Right lobe of liver (tissue), 6 donors: ENCODE measurements around the gene SEMG1. TPM values are rescaled to one million over a fixed set of nuclear protein-coding genes. Genes with fewer than 3 reads are reported as not detected.

ENCODE experiments used
- ATAC-seq, 4 donors: fragments of 200-7000 bp; cut with Tn5 transposase; one replicate each; pipeline ENCODE4 v1.9.1; 2020; ENCODE audit warnings: mild to moderate bottlenecking in 4 of 4, moderate library complexity in 4 of 4
- DNase-seq, 3 donors: peaks; one replicate each; pipeline ENCODE4 v3.0.0-alpha.2; 2020
- H3K27ac ChIP-seq, 3 donors: fragments of 200-600 bp; one replicate each; pipeline ENCODE4 v1.8.0; 2022
- H3K27me3 ChIP-seq, 2 donors: fragments of 200-600 bp; one replicate each; pipeline ENCODE4 v1.8.0; 2022
- H3K36me3 ChIP-seq, 4 donors: fragments of 200-600 bp; sonication (generic) in 1 of 4; one replicate each; pipeline versions ENCODE4 v1.5.1 to v1.8.0; 2017 to 2022; ENCODE audit warnings: control low read depth in 1 of 4
- H3K4me1 ChIP-seq, 4 donors: fragments of 200-600 bp; sonication (generic) in 1 of 4; one replicate each; pipeline versions ENCODE4 v1.5.1 to v1.8.0; 2017 to 2022; ENCODE audit warnings: control low read depth in 1 of 4
- H3K4me3 ChIP-seq, 3 donors: fragments of 200-600 bp; one replicate each; pipeline ENCODE4 v1.8.0; 2022
- H3K9me3 ChIP-seq, 4 donors: fragments of 200-600 bp; sonication (generic) in 1 of 4; one replicate each; pipeline versions ENCODE4 v1.5.1 to v1.8.0; 2017 to 2022; ENCODE audit warnings: control low read depth in 1 of 4
- POLR2A ChIP-seq: fragments of 450-650 bp; IDR thresholded peaks from one replicate; pipeline ENCODE4 v1.6.1; 2017; ENCODE audit warnings: antibody characterized with exemption, mild to moderate bottlenecking
- WGBS: methylation state at CpG from one replicate; pipeline ENCODE4 v1.1.6; 2018; ENCODE audit warnings: low coverage, low lambda C conversion rate; ENCODE audit not compliant: insufficient coverage; ENCODE audit errors: missing lambda C conversion rate; 5-methylcytosine and 5-hydroxymethylcytosine counted together
- intact Hi-C, 2 donors: fragments of 100-400 bp; cut with DNase I; formaldehyde crosslinking; loops; one replicate each; pipeline versions ENCODE4 v1.11.2 to v1.14.1; 2022
- total RNA-seq, 6 experiments: library from RNA; depleted of rRNA in 2 of 6; stranded (reverse); fragments of >200 nt in 2 of 6; fragmentation: NEBNext Ultra II Directional in 3 of 6; extraction: Animal tissue kit (Norgen Biotek cat#: 25700) in 3 of 6; gene quantifications; one replicate each; pipeline versions ENCODE4 v1.1.0 to v1.2.4, GENCODE V29; 2016 to 2023
- TF ChIP-seq, protein P1 (sequence below), 4 donors: fragments of 200-600 bp in 3 of 4; fragments of 450-650 bp in 1 of 4; IDR thresholded peaks; one replicate each; pipeline versions ENCODE4 v1.5.1 to v1.8.0; 2016 to 2022; ENCODE audit warnings: antibody characterized with exemption in 4 of 4, mild to moderate bottlenecking in 2 of 4
- donor health status: DM: no; HTN: yes; CAD: no.
- donor health status: DM: no; HTN: no; CAD: no.
- donor health status: DM: no; HTN: no; CAD: no.
- donor health status: DM: no; HTN: yes; CAD: no.
- donor health status: DM: no; HTN: yes; CAD: no.

SEMG1 gene
- total RNA-seq, 6 experiments from 2014 or later = not detected

DNA sequence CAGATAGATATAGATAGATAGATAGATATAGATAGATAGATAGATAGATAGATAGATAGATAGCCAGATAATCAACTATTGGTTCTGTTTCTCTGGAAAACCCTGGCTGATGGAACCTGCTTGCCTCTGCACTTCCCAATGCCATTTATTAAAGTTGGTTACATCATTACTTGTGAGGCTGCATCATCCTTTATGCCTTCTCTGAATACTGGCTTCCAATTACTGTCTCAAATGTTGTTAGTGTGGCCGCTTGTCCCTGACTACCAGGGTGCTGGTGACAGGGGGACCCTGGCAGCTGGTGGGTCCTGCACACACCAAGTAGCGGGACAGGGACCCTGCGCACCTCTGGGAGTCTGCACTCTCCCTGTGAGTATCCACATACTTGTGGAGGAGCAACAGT is 51.4 kb downstream of the SEMG1 start:
- TF ChIP-seq POLR2A = no peak
- TF ChIP-seq, protein P1, sequence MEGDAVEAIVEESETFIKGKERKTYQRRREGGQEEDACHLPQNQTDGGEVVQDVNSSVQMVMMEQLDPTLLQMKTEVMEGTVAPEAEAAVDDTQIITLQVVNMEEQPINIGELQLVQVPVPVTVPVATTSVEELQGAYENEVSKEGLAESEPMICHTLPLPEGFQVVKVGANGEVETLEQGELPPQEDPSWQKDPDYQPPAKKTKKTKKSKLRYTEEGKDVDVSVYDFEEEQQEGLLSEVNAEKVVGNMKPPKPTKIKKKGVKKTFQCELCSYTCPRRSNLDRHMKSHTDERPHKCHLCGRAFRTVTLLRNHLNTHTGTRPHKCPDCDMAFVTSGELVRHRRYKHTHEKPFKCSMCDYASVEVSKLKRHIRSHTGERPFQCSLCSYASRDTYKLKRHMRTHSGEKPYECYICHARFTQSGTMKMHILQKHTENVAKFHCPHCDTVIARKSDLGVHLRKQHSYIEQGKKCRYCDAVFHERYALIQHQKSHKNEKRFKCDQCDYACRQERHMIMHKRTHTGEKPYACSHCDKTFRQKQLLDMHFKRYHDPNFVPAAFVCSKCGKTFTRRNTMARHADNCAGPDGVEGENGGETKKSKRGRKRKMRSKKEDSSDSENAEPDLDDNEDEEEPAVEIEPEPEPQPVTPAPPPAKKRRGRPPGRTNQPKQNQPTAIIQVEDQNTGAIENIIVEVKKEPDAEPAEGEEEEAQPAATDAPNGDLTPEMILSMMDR (IDR thresholded peaks at IDR 0.05) = no peak
- Histone ChIP-seq H3K4me1 (peaks cover 0 to 15% (median 7%) of the 10 kb centered on the region in 4 donors), H3K27ac (no peak overlapping the region), H3K9me3 (no peaks in the 10 kb centered on the region), H3K27me3 (no peaks in the 10 kb centered on the region), H3K4me3 (no peak overlapping the region), H3K36me3 (no peaks in the 10 kb centered on the region)
- ATAC-seq (no peak), DNase-seq (no peak)
- WGBS = 74% methylated on average over 2 of the region's 3 CpGs
- intact Hi-C loops = no loop called here

DNA sequence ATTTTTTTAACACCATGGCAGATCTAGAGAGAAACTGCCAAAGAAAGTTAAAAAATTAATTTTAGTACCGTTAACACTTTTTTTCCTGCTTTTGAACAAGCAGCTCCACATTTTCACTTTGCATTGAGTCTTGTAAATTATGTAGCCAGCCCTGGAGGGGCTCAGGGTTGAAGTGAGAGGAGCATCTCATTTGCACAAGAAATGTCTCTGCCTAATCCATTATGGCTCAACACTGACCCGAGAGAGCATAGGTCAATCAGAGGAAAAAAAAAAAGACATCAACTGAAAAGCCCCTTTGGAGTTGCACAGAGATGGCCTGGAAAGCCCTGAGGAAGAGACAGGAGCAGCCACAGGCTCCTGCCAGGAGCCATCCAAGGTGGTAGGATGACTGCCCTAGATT is 51.8 kb downstream of the SEMG1 start:
- Histone ChIP-seq H3K27ac (no peak overlapping the region), H3K36me3 (no peaks in the 10 kb centered on the region), H3K9me3 (no peaks in the 10 kb centered on the region), H3K27me3 (no peaks in the 10 kb centered on the region), H3K4me1 (peaks cover 0 to 15% (median 7%) of the 10 kb centered on the region in 4 donors), H3K4me3 (no peak overlapping the region)
- 42% methylated on average over 2 of the region's 2 CpGs for WGBS
- DNase-seq (no peak), ATAC-seq (no peak)
- no peak for TF ChIP-seq POLR2A
- TF ChIP-seq, protein P1 (IDR thresholded peaks at IDR 0.05) = no peak
- intact Hi-C loops = no loop called here

Other genes starting within 250 kb of the SEMG1 start
- 10 to 100 TPM in 3 of 6 experiments, 1 to 10 TPM in 3; 6.7 to 17.7 (median 10.0) TPM for gene TOMM34, start 246.6 kb upstream of the SEMG1 start, total RNA-seq
- 10 to 100 TPM in 5 of 6 experiments, 1 to 10 TPM in 1; 9.7 to 17.5 (median 13.4) TPM for gene STK4, start 240.5 kb upstream of the SEMG1 start, total RNA-seq
- gene KCNS1, start 105.9 kb upstream of the SEMG1 start, total RNA-seq = under 1 TPM in 1 of 6 experiments, not detected in 5; 0.12 TPM
- gene WFDC5, start 91.9 kb upstream of the SEMG1 start, total RNA-seq = not detected
- not detected for gene WFDC12, start 82.6 kb upstream of the SEMG1 start, total RNA-seq
- gene PI3, start 32.1 kb upstream of the SEMG1 start, total RNA-seq = not detected
- not detected for gene SEMG2, start 14.3 kb downstream of the SEMG1 start, total RNA-seq
- gene SLPI, start 47.5 kb downstream of the SEMG1 start, total RNA-seq = 100 to 1,000 TPM in 5 of 6 experiments, 10 to 100 TPM in 1; 51.9 to 197 (median 169) TPM
- not detected for gene RBPJL, start 99.8 kb downstream of the SEMG1 start, total RNA-seq
- not detected for gene MATN4, start 101.3 kb downstream of the SEMG1 start, total RNA-seq
- 100 to 1,000 TPM in 4 of 6 experiments, 10 to 100 TPM in 2; 84.3 to 373 (median 116) TPM for gene SDC4, start 141.4 kb downstream of the SEMG1 start, total RNA-seq
- 10 to 100 TPM; 16.6 to 26.2 (median 20.8) TPM for gene SYS1, start 156.1 kb downstream of the SEMG1 start, total RNA-seq
- not detected for gene TP53TG5, start 171.3 kb downstream of the SEMG1 start, total RNA-seq
- 1 to 10 TPM; 2.3 to 5.3 (median 3.3) TPM for gene DBNDD2, start 201.3 kb downstream of the SEMG1 start, total RNA-seq
- gene PIGT, start 209.1 kb downstream of the SEMG1 start, total RNA-seq = 10 to 100 TPM; 35.7 to 58.4 (median 40.5) TPM